NCI-H226 (cell line): ENCODE data around the gene UGT2A3.
"Not testable (repeated sequence)": the region's sequence is repeated elsewhere in the genome, so short reads cannot be mapped to it uniquely, and the experiment has no call there.

ENCODE experiments used
- DNase-seq: peaks from one replicate; pipeline ENCODE4 v3.0.0-alpha.2; 2015

Gene UGT2A3

DNA sequence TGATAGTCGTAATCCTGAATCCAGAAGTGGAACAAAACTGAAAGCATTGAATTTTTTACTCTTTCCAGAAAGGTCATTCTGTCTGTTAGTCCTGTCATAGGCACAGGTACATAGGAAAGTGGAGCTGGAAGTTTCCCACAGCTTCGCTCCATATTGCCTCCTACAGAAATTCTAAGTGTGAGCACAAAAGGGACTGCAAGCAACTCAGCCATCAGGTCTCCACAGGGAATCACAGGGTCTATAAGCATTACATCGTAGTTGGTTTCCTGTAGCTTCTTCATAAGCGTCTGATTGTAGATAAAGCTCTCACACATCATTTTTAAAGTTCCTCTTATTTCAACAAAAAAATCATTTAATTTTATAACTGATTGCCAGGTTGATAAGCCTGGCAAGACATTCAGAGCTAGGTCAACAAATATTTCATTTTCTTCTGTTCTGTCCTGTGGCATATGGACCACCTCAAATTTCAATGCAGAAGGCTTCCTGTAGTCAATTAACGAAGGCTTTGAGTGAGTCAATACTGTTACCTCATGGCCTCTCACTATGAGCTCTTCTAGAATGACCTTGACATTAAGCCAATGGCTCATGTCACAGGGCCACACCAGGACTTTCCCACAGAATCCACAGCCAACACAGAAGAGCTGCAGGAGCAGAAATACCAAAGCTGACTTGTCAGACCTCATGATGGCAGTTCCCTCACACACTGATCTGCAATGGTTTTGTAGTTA is at the start of gene UGT2A3:
Gene UGT2A3, minus strand, starts transcription at position 727 of the 728 bp plus-strand sequence. Its CDS starts 44 bp downstream, at position 683.
- DNase-seq: no peak

GRCh38 chr4:68997040-68997439 is 45.4 kb upstream of the UGT2A3 start:
- no peak for DNase-seq

DNA sequence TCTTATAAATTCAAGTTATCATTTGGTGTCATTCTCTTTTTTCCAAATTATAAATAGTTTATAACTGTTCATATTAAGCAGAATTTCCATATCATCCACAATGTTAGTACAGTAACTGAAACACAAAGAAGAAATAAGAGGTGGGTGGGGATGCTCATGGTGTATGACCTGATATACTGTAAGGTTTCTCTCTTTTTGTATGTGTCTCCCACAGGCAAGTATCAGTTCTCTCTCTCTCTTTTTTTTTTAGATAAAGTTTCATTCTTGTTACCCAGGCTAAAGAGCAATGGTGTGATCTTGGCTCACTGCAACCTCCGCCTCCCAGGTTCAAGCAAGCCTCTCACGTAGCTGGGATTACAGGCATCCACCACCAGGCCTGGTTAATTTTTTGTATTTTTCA is 43.7 kb upstream of the UGT2A3 start:
- no peak for DNase-seq

DNA sequence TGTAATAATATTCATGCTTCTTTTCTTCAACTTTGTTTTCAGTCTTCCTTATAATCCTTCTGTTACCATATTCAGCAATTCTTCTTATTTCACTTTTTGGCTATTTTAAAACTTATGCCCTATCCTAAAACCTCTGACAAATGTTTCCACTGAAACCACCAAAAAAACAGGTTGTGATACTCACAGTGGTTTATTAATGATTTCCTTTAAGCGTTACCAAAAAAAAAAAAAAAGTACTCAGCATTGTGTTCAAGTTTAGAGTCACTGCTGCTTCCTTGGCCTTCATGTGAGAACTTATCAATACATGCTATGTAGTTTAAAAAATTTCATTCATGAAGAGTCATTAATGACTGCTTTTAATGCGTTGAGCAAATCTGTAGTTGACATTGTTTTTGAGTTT is 35.4 kb upstream of the UGT2A3 start:
- DNase-seq: no peak

GRCh38 chr4:68985442-68985841 is 33.8 kb upstream of the UGT2A3 start:
- DNase-seq: no peak

GRCh38 chr4:68984947-68985346 is 33.3 kb upstream of the UGT2A3 start:
- no peak for DNase-seq

- peak; percentile 80 for DNase-seq
These were observed 11.8 kb upstream of the UGT2A3 start for GRCh38 chr4:68963374-68963773.

GRCh38 chr4:68962868-68963267 is 11.3 kb upstream of the UGT2A3 start:
- peak; percentile 32 for DNase-seq

- no peak for DNase-seq
These were observed 8.9 kb upstream of the UGT2A3 start for GRCh38 chr4:68960294-68961163.

DNA sequence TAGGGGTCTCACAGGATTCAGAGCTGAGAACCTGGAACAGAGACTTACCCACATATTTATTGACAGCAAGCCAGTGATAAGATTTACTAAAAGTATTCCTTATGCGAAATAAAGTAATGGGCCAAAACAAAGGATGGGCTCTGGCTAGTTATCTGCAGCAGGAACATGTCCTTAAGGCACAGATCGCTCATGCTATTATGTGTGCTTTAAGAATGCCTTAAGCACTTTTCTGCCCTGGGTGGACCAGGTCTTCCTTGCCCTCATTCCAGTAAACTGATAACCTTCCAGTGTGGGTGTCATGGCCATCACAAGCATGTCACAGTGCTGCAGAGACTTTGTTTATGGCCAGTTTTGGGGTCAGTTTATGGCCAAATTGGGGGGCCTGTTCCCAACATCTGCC is 7.5 kb upstream of the UGT2A3 start:
- DNase-seq: not testable (repeated sequence)

GRCh38 chr4:68954126-68954525 is 2.5 kb upstream of the UGT2A3 start:
- DNase-seq: no peak

GRCh38 chr4:68953056-68953596 is 1.5 kb upstream of the UGT2A3 start:
- DNase-seq: no peak

DNA sequence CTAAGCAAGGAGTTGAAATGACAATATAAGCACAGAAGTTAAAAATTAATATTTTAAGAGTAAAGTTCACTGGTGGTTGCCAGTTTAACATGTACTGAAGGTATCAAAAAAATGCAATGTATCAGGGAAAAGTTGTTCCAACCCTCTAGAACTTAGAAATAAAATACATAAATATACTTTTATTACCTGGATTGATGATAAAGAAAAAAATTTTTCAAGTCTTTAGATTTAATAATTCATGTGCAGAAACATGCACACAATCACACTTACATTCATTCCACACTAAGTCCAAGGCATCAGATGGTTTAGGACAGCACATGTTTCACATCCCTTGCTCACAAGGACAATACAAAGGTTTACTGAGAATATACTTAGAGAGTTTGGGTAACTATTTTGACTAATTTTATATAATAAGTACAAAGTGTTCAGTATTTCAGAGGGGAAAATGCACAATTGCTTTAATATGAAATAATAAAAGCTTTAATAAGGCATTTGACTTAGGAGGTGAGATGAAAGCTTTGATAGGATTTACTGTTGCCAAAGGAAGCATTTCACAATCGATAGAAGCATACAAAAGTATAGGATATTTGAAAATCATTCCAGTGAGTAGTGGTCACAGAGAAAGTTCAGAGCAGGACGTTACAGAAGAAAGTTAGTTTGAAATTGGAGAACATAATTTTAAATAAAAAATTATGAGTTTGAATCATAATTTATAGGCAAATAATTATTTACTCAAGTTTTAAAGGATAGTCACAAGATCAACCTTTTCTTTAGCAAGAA is 392 bp upstream of the UGT2A3 start:
- DNase-seq: no peak

DNA sequence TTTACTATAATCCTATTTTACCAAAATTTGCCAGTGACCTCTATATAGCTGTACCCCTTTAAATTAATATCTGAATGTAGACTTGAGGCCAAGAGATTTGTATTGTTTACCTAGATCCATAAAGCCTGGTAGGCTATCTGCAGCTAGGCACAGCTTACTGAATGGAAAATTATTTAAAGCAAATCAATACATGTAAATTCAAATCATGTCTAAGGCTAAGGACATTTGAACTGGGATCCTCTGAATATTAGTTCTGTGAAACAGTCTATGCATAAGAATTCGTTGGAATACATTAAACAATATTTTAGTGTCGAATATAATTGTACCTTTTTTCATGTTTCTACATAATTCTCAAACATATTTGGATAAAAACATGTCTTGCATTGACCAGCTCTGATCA is 1.6 kb downstream of the UGT2A3 start:
- no peak for DNase-seq

- no peak for DNase-seq
These were observed 2.6 kb downstream of the UGT2A3 start for GRCh38 chr4:68948985-68949384.

GRCh38 chr4:68948044-68948743 is 3.4 kb downstream of the UGT2A3 start:
- DNase-seq: no peak

- DNase-seq: no peak
These were observed 22.4 kb downstream of the UGT2A3 start for GRCh38 chr4:68929076-68929737.

GRCh38 chr4:68927165-68927564 is 24.4 kb downstream of the UGT2A3 start:
- no peak for DNase-seq

DNA sequence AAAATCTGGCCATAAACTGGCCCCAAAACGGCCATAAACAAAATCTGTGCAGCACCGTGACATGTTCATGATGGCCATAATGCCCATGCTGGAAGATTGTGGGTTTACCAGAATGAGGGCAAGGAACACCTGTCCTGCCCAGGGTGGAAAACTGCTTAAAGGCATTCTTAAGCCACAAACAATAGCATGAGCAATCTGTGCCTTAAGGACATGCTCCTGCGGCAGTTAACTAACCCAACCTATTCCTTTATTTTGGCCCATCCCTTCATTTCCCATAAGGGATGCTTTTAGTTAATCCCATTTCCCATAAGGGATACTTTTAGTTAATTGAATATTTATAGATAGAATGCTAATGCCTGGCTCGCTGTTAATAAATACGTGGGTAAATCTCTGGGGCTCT is 29.4 kb downstream of the UGT2A3 start:
- DNase-seq: not testable (repeated sequence)

GRCh38 chr4:68921051-68921450 is 30.6 kb downstream of the UGT2A3 start:
- DNase-seq: no peak

- no peak for DNase-seq
These were observed 34.6 kb downstream of the UGT2A3 start for GRCh38 chr4:68917016-68917415.

- DNase-seq: no peak
These were observed 38.8 kb downstream of the UGT2A3 start for GRCh38 chr4:68912807-68913206.
